Epidermal melanocyte (primary cell): ENCODE measurements around the gene ALS2CL.

ENCODE experiments used
- DNase-seq: peaks from one replicate; pipeline ENCODE4 v3.0.0; 2011; ENCODE audit warnings: low spot score; ENCODE audit not compliant: insufficient read length

The ALS2CL gene

GRCh38 chr3:46703013-46703520, 9.6 kb upstream of the ALS2CL start:
- no peak for DNase-seq

GRCh38 chr3:46702246-46703012, 8.9 kb upstream of the ALS2CL start:
- no peak for DNase-seq

GRCh38 chr3:46701181-46701939, 7.9 kb upstream of the ALS2CL start, which contains the start of gene TMIE:
TSS of gene TMIE (plus strand) at chr3:46701392. CDS start at chr3:46701488, 96 bp downstream.
- no peak for DNase-seq

- no peak for DNase-seq
Measured at GRCh38 chr3:46700772-46701171, 7.3 kb upstream of the ALS2CL start.

GRCh38 chr3:46699676-46700523, 6.4 kb upstream of the ALS2CL start:
- DNase-seq: no peak

GRCh38 chr3:46695962-46696894, 2.7 kb upstream of the ALS2CL start:
- no peak for DNase-seq

GRCh38 chr3:46695177-46695961, 1.9 kb upstream of the ALS2CL start:
- no peak for DNase-seq

- no peak for DNase-seq
Measured at GRCh38 chr3:46694520-46694919, 1.0 kb upstream of the ALS2CL start.

GRCh38 chr3:46693892-46694226, 380 bp upstream of the ALS2CL start:
- no peak for DNase-seq

GRCh38 chr3:46692566-46692990, 901 bp downstream of the ALS2CL start:
- DNase-seq: no peak

GRCh38 chr3:46690798-46691197, 2.7 kb downstream of the ALS2CL start:
- DNase-seq: no peak

- no peak for DNase-seq
Measured at GRCh38 chr3:46685446-46685845, 8.0 kb downstream of the ALS2CL start.

GRCh38 chr3:46684891-46685290, 8.6 kb downstream of the ALS2CL start:
- DNase-seq: no peak

GRCh38 chr3:46682974-46683373, 10.5 kb downstream of the ALS2CL start:
- DNase-seq: no peak

- DNase-seq: no peak
Measured at GRCh38 chr3:46681856-46682540, 11.5 kb downstream of the ALS2CL start.

GRCh38 chr3:46681387-46681786, 12.1 kb downstream of the ALS2CL start:
- DNase-seq: no peak

GRCh38 chr3:46680298-46680826, 13.1 kb downstream of the ALS2CL start:
- no peak for DNase-seq

GRCh38 chr3:46679681-46680080, 13.8 kb downstream of the ALS2CL start:
- DNase-seq: no peak

- no peak for DNase-seq
Measured at GRCh38 chr3:46678280-46678679, 15.2 kb downstream of the ALS2CL start.
